ENCODE data around the gene DIS3L.
"Not testable (repeated sequence)": the region's sequence is repeated elsewhere in the genome, so short reads cannot be mapped to it uniquely, and the experiment has no call there.

The DIS3L gene

DNA sequence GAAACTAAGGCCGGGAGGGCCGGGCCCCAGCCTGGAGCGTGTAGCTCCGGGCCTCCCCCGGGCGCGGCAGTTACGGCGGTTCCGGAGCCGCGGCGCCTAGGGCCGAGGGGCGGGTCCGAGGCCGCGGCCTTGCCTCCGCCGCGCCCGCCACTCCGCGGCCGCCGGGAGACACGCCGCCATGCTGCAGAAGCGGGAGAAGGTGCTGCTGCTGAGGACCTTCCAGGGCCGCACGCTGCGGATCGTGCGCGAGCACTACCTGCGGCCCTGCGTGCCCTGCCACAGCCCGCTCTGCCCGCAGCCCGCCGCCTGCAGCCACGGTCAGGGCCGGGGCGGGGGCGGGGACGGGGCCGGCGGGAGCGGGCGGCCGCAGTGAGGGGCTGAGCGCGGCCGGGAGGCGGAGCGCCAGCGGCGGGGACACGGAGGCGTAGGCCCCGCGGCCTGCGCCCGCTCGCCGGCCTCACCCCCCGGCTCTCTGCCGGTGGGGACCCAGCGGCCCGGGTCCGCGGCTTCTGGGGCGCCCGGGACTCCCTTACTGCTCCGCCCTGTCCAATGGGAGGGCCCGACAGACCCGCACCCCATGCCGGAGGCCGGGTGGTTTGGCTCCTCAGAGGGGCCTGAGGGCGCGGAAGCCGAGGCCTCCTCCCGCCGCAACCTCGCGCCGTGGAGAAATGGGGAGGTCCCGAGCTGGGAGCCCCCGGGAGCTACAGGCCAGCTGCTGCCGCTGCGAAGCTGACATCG lies at the start of gene DIS3L:
Gene DIS3L (plus strand): TSS at position 150 of the 738 bp plus-strand sequence. CDS start 29 bp downstream, at position 179.
- DNase-seq (ENCODE audit: low read depth), result peak; percentile 50

GRCh38 chr15:66245832-66246231 lies 47.5 kb upstream of the DIS3L start:
- not testable (repeated sequence) for DNase-seq (ENCODE audit: low read depth)

DNA sequence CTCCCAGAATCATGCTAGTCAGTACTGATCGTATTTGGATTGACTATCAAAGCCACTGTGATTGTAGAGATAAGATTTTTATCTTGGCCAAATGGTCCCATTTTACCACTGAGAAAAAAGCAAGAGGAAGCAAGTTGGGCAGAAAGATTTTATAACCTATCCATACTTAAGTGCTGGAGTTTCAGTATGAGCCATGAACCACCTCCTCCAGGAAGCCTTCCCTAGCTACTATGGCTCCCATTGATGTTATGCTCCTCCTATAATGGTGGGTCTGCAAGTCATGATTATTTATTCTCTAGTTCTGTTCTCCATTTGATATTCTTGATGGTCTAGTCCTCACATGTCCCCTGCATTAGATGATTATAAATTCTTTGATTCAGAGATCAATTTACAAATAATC lies 46.4 kb upstream of the DIS3L start:
- DNase-seq (ENCODE audit: low read depth), result no peak

- DNase-seq (ENCODE audit: low read depth), result no peak
These were observed 43.7 kb upstream of the DIS3L start for GRCh38 chr15:66249605-66250174.

GRCh38 chr15:66251065-66251789 lies 42.1 kb upstream of the DIS3L start:
- DNase-seq (ENCODE audit: low read depth), result no peak

DNA sequence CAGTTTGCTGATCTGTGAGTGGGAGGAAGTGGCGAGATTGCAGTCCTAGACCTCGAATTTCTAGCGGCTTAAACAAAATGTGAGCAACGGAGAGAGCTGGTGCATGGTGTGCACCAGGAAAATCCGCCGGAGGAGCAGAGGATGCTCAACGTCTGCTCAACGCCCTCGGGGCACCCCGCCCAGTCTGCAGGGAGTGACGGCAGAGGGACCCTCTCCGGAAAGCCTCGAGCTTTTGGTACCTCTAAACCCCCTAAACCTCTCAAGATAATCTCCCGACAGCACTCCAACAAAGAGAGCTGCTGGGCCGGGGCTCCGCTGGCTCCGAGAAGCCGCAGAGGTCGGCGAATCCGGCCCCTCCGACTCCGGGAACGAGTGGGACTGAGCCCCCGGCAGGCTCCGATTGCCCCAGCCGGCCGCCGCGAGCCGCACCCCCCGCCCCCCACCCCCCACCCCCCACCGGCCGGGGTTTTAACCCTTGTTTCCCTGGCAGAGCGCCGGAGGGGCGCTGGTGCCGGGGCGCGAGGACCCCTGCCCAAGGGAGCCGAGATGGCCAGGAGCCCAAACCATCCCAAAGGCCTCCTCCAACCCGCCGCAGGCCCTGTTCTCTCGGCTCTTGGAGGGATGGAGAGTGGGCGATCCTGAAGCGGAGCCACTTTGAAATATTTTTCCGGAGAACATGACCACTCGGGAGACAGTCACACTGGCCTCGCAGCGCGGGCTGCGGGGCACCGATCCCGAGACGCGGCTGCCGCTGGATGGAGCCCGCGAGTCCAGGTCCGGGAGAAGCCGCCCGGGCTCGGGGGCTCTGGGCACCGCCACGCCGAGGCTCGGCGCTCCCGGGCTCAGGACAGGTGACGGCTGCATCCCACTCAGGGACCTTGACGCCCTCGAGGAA lies 41.3 kb upstream of the DIS3L start:
- peak; percentile 28 for DNase-seq (ENCODE audit: low read depth)

- no peak for DNase-seq (ENCODE audit: low read depth)
These were observed 40.5 kb upstream of the DIS3L start for GRCh38 chr15:66252685-66253417.

GRCh38 chr15:66253418-66254088 lies 39.8 kb upstream of the DIS3L start, which contains the start of gene MEGF11:
TSS of gene MEGF11 (minus strand) at chr15:66253750. CDS start at chr15:66128403, 125,347 bp downstream.
- no peak for DNase-seq (ENCODE audit: low read depth)

DNA sequence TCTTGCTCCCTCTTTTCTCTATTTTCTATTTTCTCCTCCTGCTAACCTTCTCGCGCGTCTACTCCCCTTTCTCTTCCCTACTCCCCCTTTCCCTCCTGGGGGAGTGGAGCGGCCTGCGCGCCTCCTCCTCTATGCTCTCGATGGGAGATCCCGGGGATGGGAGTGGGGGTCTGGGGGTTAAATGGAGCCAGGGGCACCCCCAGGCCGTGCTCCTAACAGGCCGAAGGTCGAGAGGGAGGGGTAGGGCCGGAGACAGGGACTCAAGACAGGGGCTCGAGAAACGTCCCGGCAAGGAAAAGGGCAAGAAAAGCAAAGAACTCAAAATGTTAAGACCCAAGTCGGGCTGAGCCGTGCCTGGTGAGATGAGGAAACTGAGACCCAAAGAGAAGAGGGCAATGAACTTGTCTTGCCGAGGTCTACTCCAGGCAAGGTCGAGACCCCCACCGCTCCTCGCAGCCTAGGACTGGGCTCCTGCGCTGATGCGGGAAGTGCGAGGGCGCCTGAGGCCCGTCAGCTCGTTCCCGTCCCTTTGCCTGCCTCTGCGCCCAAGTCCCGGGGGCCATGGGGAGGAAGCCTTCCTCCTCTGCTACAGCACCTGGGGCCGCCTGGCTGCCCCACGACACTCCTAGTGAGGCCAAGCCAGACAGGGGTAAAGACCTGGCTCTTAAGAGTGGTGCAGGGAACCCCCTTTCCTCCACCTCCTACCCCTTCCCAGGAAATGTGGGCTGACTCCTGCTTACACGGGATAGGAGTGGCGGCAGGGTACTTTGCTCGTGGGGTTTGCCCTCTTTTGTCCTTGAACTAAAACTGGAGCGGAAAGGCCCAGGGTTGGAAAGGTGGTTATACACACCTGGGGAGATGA lies 39.0 kb upstream of the DIS3L start:
- DNase-seq (ENCODE audit: low read depth), result no peak

GRCh38 chr15:66254951-66255676 lies 38.3 kb upstream of the DIS3L start:
- no peak for DNase-seq (ENCODE audit: low read depth)

GRCh38 chr15:66256692-66257091 lies 36.7 kb upstream of the DIS3L start:
- DNase-seq (ENCODE audit: low read depth), result no peak

- no peak for DNase-seq (ENCODE audit: low read depth)
These were observed 32.3 kb upstream of the DIS3L start for GRCh38 chr15:66261056-66261455.

- not testable (repeated sequence) for DNase-seq (ENCODE audit: low read depth)
These were observed 30.5 kb upstream of the DIS3L start for GRCh38 chr15:66262837-66263236.

GRCh38 chr15:66264859-66265513 lies 28.4 kb upstream of the DIS3L start:
- no peak for DNase-seq (ENCODE audit: low read depth)

DNA sequence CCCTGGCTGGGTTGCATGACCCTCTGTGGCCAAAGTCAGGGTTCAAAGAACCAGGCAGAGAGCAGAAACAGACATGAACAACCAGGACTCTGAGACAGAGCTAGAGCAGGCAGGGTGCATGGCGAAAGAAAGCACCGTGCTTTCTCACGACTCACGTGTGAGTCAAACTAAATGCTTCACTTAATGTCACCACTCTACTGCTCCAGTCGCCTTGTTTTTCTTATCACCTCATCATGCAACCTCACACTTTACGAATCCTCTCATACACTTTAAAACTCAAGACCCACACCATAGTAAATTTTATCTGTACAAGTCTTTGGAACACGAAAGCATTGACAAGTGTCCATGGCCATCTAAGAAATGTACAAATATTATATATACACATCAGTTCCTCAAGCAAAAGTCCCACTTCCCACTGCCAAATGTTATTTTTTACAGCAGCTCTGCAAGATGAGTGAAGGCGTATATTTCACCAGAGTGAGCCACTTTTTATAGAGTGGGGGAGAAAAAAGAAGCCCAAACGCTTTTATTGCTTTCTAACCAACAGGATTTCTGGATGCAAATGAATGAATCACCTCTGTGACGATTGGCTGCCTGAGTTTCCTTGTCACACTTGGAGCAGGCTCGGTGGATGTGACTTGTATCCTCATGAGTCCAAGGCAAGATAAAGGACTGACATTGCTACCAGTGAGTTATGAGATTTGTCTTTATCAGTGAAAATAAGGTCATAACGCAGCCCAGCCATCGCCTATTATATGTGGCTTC lies 23.9 kb upstream of the DIS3L start:
- DNase-seq (ENCODE audit: low read depth), result no peak

DNA sequence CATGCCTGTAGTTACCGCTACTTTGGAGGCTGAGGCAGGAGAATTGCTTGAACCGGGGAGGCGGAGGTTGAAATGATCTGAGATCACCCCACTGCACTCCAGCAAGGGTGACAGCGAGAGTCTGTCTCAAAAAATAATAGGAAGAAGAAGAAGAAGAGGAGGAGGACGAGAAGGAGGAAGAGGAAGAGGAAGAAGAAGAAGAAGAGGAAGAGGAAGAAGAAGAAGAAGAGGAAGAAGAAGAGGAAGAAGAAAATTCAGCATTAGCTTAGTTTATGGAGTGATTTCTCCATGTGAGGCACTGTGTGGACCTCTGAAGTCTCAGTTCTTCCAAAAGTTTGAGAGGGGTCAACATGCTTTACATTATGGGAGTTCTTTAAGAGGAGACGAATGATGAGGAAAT lies 22.4 kb upstream of the DIS3L start:
- DNase-seq (ENCODE audit: low read depth), result no peak

GRCh38 chr15:66275352-66275751 lies 18.0 kb upstream of the DIS3L start:
- DNase-seq (ENCODE audit: low read depth), result no peak

DNA sequence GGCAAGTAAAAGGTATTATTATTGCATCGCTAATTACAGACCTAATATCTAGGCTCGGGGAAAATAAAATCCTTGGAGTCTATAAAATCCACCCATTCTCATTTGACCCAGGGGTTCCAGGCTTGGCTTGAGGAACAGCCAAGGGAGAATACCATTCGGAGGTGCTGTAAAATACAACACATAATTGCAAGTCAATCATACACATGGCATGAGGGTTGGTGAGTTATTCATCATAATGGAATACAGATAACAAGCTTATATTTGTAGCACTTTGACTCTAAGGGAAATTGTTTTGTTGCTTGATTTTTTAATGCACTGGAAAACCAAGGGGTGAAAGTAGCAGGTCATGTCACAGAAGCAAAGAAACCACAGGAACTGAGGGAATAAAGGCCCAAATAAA lies 16.8 kb upstream of the DIS3L start:
- DNase-seq (ENCODE audit: low read depth), result no peak

Data from activated T-helper 1 cell treated with Interleukin-2 at 50 U/mL for 16 hours (primary cell).